ENCODE measurements around the gene TMEM151A. TPM values are rescaled to one million over a fixed set of nuclear protein-coding genes. Genes with fewer than 3 reads are reported as not detected.

TMEM151A gene
- total and polyA plus RNA-seq, 2 donors (not counting 1 experiment from before 2014, with no cell fraction given): under 0.01 TPM; not detected in 1

DNA sequence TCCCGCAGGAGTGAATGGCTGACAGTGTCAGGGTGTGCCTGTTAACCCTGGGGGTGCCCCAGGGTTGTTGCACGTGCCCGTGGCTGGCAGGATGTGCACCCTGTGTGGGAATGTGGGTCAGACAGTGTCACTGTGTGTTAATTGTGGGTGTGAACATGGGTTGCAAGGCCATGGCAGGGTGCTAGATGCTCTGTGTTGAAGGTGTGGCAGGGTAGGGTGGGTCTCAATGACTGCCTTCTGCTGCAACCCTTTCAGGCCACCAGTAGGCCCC is 36.3 kb downstream of the TMEM151A start:
- Histone ChIP-seq H4K20me1 (ENCODE audit: control insufficient read depth, extremely low read depth, insufficient read depth, low read length) (no peaks in the 10 kb centered on the region), H3K4me3 (replicated peaks in 1 of 4; ENCODE audit: control extremely low read depth in 1 of 4, insufficient read depth in 1 of 4, low read depth in 3 of 4, low read length in 4 of 4) (no peak overlapping the region), H3K27me3 (ENCODE audit: control insufficient read depth, insufficient read depth, low read length) (no peaks in the 10 kb centered on the region), H3K36me3 (ENCODE audit: control insufficient read depth, insufficient read depth, low read length) (peaks cover 19% of the 10 kb centered on the region), H3K27ac (ENCODE audit: insufficient read depth, low read length) (peak overlapping the region; percentile 89), H3K79me2 (ENCODE audit: control insufficient read depth, insufficient read depth, low read length) (peaks cover 5% of the 10 kb centered on the region), H3K9me3 (ENCODE audit: control insufficient read depth, insufficient read depth, low read depth, low read length) (no peaks in the 10 kb centered on the region), H2AFZ (ENCODE audit: low read length) (no peak overlapping the region), H3K9ac (ENCODE audit: insufficient read depth, low read length) (no peak overlapping the region), H3K4me1 (ENCODE audit: control insufficient read depth, extremely low read depth, insufficient read depth, low read length) (peaks cover 43% of the 10 kb centered on the region), H3K4me2 (ENCODE audit: extremely low read depth, insufficient read depth, low read length) (no peak overlapping the region)
- no peak for TF ChIP-seq EZH2 (IDR thresholded peaks at IDR 0.05; ENCODE audit: low read length, missing control alignments)
- TF ChIP-seq, protein P1, sequence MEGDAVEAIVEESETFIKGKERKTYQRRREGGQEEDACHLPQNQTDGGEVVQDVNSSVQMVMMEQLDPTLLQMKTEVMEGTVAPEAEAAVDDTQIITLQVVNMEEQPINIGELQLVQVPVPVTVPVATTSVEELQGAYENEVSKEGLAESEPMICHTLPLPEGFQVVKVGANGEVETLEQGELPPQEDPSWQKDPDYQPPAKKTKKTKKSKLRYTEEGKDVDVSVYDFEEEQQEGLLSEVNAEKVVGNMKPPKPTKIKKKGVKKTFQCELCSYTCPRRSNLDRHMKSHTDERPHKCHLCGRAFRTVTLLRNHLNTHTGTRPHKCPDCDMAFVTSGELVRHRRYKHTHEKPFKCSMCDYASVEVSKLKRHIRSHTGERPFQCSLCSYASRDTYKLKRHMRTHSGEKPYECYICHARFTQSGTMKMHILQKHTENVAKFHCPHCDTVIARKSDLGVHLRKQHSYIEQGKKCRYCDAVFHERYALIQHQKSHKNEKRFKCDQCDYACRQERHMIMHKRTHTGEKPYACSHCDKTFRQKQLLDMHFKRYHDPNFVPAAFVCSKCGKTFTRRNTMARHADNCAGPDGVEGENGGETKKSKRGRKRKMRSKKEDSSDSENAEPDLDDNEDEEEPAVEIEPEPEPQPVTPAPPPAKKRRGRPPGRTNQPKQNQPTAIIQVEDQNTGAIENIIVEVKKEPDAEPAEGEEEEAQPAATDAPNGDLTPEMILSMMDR (conservative IDR thresholded peaks at IDR 0.05 in 1 of 2, IDR thresholded peaks at IDR 0.05 in 1 of 2; ENCODE audit: low read depth in 1 of 2, low read length in 2 of 2): no peak
- no peak for DNase-seq (ENCODE audit: low read depth in 2 of 2)

DNA sequence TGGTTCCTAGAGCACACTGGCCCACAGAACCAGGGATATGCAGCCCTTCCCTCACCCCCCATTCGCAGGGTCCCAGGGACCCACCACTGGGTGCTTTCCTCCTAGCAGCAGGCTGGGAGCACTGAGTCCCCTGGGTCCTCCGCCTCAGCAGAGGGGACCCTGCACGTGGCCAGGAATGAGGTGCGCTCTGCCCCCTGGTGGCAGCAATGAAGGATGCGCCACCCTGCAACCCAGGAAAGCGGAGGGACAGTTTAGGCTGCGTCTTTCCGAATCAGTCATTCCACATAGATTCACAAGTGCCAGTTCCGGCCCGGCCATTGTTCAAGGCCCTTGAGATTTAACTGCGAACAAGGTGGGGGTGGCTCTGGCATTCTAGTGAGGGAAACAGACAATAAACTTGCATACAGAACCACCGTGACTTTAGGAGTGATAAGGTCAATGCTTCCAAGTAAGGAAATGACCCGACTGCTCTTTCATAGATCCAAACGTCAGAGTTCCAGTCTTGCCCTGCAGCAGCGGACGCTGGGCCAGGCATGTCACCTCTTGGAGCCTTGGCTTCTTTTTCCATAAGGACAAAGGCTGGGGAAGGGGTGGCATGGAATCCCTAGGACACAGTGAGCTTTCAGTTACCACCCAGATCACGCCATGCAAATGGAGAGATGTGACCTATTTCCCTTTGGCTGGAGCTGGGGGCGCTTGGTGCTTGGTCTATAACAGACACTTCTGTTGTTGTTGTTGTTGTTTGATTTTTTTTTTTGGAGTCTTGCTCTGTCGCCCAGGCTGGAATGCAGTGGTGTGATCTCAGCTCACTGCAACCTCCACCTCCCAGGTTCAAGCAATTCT is 36.8 kb downstream of the TMEM151A start:
- Histone ChIP-seq H3K27ac (ENCODE audit: insufficient read depth, low read length) (peak overlapping the region; percentile 89), H3K4me1 (ENCODE audit: control insufficient read depth, extremely low read depth, insufficient read depth, low read length) (peaks cover 42% of the 10 kb centered on the region), H3K36me3 (ENCODE audit: control insufficient read depth, insufficient read depth, low read length) (peaks cover 24% of the 10 kb centered on the region), H3K79me2 (ENCODE audit: control insufficient read depth, insufficient read depth, low read length) (peaks cover 11% of the 10 kb centered on the region), H3K4me2 (ENCODE audit: extremely low read depth, insufficient read depth, low read length) (peak overlapping the region; percentile 68), H3K9me3 (ENCODE audit: control insufficient read depth, insufficient read depth, low read depth, low read length) (no peaks in the 10 kb centered on the region), H3K4me3 (replicated peaks in 1 of 4; ENCODE audit: control extremely low read depth in 1 of 4, insufficient read depth in 1 of 4, low read depth in 3 of 4, low read length in 4 of 4) (no peak overlapping the region), H3K27me3 (ENCODE audit: control insufficient read depth, insufficient read depth, low read length) (no peaks in the 10 kb centered on the region), H4K20me1 (ENCODE audit: control insufficient read depth, extremely low read depth, insufficient read depth, low read length) (no peaks in the 10 kb centered on the region), H2AFZ (ENCODE audit: low read length) (peak overlapping the region; percentile 30), H3K9ac (ENCODE audit: insufficient read depth, low read length) (peak overlapping the region; percentile 7)
- no peak for TF ChIP-seq EZH2 (IDR thresholded peaks at IDR 0.05; ENCODE audit: low read length, missing control alignments)
- TF ChIP-seq, protein P1 (conservative IDR thresholded peaks at IDR 0.05 in 1 of 2, IDR thresholded peaks at IDR 0.05 in 1 of 2; ENCODE audit: low read depth in 1 of 2, low read length in 2 of 2): peak; percentile 88 to 89
- DNase-seq (ENCODE audit: low read depth in 2 of 2): peak; percentile 62 to 71

DNA sequence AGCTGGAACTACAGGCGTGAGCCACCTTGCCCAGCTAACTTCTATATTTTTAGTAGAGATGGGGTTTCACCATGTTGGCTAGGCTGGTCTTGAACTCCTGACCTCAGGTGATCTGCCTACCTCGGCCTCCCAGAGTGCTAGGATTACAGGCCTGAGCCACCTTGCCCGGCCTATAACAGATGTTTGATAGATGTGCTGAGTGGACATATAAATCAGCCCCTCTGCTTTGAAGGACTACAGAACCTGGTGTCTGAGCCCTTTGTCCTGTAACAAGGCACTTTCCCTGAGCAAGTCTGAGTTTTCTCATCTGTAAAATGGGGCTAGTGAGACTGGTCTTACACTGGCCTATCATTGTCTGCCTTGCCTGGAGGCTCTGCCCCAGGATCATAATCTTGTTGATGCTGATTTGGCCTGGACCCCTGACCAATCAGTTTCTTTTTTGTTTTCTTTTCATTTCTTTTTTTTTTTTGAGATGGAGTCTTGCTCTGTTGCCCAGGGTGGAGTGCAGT is 37.5 kb downstream of the TMEM151A start:
- H3K4me3 ChIP-seq (replicated peaks in 1 of 4; ENCODE audit: control extremely low read depth in 1 of 4, insufficient read depth in 1 of 4, low read depth in 3 of 4, low read length in 4 of 4): no peak overlapping the region
- TF ChIP-seq, protein P1 (conservative IDR thresholded peaks at IDR 0.05 in 1 of 2, IDR thresholded peaks at IDR 0.05 in 1 of 2; ENCODE audit: low read depth in 1 of 2, low read length in 2 of 2): no peak
- TF ChIP-seq EZH2 (IDR thresholded peaks at IDR 0.05; ENCODE audit: low read length, missing control alignments): no peak
- no peak overlapping the region for H2AFZ ChIP-seq (ENCODE audit: low read length)
- H3K79me2 ChIP-seq (ENCODE audit: control insufficient read depth, insufficient read depth, low read length): peaks cover 18% of the 10 kb centered on the region
- H3K9me3 ChIP-seq (ENCODE audit: control insufficient read depth, insufficient read depth, low read depth, low read length): no peaks in the 10 kb centered on the region
- H3K4me1 ChIP-seq (ENCODE audit: control insufficient read depth, extremely low read depth, insufficient read depth, low read length): peaks cover 40% of the 10 kb centered on the region
- H3K27ac ChIP-seq (ENCODE audit: insufficient read depth, low read length): peak overlapping the region; percentile 34
- H4K20me1 ChIP-seq (ENCODE audit: control insufficient read depth, extremely low read depth, insufficient read depth, low read length): no peaks in the 10 kb centered on the region
- no peak for DNase-seq (ENCODE audit: low read depth in 2 of 2)
- H3K9ac ChIP-seq (ENCODE audit: insufficient read depth, low read length): no peak overlapping the region
- no peaks in the 10 kb centered on the region for H3K27me3 ChIP-seq (ENCODE audit: control insufficient read depth, insufficient read depth, low read length)
- H3K4me2 ChIP-seq (ENCODE audit: extremely low read depth, insufficient read depth, low read length): no peak overlapping the region
- peaks cover 31% of the 10 kb centered on the region for H3K36me3 ChIP-seq (ENCODE audit: control insufficient read depth, insufficient read depth, low read length)

All from fibroblast of lung (primary cell).